Measurements from ENCODE around the gene SPTBN5.

SPTBN5 gene

GRCh38 chr15:41893422-41894250 is at the start of gene SPTBN5:
Gene SPTBN5, minus strand, starts transcription at chr15:41894053. Its CDS starts 556 bp downstream, at chr15:41893497.
- DNase-seq, result no peak

DNA sequence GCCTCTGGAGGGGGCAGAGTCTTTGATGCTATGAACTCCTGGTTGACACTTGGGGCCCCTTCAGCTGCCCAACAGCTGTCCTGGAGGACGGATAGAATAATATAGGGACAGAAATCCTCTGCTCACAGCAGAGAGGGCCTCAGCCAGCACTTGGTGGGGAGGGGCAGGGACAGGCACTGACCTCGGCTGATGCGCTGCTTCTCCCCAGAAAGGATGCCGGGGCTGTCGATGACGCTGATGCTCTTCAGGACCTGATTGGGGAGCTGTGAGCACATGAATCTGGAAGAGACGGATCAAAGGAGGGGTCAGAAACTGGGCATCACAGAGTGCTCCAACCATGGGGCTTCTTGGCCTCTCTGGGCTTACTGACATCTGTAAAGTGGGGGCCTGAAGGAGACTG is 49.0 kb upstream of the SPTBN5 start:
- no peak for DNase-seq

GRCh38 chr15:41941644-41942415 is 48.0 kb upstream of the SPTBN5 start:
- DNase-seq, result no peak

GRCh38 chr15:41940441-41940857 is 46.6 kb upstream of the SPTBN5 start:
- DNase-seq, result no peak

- no peak for DNase-seq
Observed at GRCh38 chr15:41939986-41940385, 46.1 kb upstream of the SPTBN5 start.

DNA sequence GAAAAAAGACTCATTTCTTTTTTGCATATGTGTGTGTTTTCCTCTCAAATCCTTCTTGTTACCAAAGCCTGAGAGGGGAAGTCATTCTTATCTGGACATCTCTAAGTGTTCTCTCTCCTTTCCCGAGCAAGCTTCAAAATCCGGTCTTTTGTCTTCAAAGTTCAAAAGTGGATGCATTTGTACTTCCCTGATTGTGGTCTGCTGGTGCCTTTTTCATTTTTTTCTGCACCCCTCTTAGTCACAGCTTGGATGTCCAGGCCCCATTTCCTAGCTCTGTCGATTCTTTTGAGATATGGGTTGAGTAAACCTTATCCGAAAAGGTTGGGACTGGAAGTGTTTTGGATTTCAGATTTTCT is 43.7 kb upstream of the SPTBN5 start:
- no peak for DNase-seq

DNA sequence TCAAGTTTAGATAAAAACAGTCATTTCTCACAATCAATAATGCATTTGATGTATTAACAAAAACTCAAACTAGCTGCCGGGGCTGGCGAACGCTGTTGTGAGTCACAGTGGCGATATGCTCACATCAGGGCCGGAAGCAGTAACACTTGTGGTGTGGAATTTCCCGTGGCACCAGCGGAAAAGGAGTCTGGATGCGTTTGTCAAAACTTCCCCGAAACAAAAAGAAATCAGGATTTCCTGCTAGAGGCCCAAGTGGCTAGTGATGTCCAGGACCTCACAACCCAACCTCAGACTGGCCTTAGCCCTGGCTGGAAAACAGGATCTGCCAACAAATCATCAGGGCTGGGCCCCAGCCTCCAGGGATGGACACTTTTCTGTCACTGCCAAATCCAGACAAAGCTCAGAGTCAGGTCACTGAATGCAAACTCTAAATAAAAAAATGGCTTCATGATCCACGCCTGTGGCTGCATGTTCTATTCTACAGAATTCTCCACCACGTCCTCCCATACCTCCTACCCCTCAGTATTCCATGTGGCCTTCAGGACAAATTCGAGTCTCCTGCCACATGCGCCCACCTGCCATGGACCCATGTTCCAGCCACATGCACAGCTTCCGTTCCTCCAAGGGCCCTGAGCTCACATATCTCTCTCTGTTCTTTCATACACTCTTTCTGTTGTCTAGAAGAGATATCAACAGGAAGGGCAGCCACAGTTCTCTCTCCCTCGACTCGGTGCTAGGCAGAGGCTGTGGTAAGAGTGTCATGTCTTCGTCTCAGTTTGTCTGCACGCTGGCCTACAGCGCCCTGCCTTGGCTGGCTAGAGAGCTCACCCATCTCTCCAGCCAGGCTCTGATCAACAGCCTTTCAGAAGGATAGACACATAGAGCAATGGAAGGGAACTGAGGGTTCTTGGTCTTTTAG is 43.1 kb upstream of the SPTBN5 start:
- DNase-seq, result no peak

GRCh38 chr15:41936155-41936554 is 42.3 kb upstream of the SPTBN5 start:
- DNase-seq, result no peak

- DNase-seq, result no peak
Observed at GRCh38 chr15:41935566-41936020, 41.7 kb upstream of the SPTBN5 start.

- no peak for DNase-seq
Observed at GRCh38 chr15:41934843-41935242, 41.0 kb upstream of the SPTBN5 start.

- DNase-seq, result no peak
Observed at GRCh38 chr15:41933771-41934170, 39.9 kb upstream of the SPTBN5 start.

GRCh38 chr15:41933326-41933725 is 39.5 kb upstream of the SPTBN5 start:
- no peak for DNase-seq

- DNase-seq, result no peak
Observed at GRCh38 chr15:41932511-41933289, 38.8 kb upstream of the SPTBN5 start.

DNA sequence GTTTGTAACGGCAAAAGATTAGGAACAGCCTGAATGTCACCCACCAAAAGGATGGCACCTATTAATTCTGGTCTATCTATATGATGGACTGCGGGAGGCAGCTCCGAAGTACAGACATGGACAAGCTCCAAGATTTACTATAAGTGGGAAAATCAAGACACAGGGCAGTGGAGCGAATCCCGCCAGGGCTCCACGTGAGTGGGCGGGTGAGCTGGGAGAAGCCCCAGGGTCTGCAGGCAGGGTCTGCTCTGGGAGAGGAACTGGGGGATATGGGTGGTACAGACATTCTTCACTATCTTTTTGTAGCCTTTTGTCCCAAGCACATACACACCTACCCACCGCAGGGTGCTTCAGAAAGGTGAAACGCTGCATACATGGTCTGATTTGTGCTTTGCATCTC is 38.2 kb upstream of the SPTBN5 start:
- DNase-seq, result no peak

DNA sequence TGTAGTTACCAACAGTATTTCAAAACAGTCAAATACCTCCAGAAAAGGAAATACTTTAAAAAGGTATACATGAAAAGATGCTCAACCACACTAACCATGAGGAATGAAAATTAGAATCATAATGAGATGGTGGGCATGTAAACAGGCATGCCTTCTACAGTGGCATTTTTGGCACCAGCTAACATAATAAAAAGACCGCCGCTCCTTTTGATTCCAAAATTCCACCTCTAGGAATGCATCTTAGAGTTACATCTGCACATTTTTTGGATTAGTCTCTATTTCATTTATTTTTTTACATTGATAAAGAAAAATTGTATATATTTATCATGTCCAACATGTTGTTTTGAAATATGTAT is 37.0 kb upstream of the SPTBN5 start:
- no peak for DNase-seq

DNA sequence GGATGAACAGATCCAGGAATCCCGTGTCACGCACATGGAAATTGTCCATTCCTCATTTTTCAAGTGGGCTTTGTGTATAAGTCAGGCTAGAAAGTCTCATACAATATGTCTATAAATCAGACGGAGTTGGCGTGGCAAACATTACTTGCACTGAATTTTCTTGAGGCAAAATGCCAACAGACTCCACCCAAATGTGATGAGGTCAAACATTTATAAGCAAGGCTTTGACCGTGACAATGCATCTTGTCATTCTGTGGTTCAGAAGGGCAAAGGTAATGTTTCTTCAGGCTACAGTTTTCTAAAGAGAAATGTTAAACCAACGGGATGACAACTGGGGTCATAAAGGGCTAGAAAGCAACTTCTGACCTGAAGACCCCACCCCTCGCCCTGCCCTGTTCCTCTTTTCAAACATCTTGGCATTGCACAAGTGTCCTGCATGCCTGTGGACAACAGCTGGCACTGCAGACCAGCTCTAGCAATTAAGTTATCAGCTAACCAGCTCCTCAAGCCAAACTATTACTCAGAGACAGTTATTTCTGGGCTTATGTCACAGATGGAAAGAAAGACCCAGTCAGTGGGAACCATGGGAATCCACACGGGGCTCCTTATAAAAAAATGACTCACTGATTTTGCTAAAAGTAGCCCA is 36.5 kb upstream of the SPTBN5 start:
- DNase-seq, result no peak

DNA sequence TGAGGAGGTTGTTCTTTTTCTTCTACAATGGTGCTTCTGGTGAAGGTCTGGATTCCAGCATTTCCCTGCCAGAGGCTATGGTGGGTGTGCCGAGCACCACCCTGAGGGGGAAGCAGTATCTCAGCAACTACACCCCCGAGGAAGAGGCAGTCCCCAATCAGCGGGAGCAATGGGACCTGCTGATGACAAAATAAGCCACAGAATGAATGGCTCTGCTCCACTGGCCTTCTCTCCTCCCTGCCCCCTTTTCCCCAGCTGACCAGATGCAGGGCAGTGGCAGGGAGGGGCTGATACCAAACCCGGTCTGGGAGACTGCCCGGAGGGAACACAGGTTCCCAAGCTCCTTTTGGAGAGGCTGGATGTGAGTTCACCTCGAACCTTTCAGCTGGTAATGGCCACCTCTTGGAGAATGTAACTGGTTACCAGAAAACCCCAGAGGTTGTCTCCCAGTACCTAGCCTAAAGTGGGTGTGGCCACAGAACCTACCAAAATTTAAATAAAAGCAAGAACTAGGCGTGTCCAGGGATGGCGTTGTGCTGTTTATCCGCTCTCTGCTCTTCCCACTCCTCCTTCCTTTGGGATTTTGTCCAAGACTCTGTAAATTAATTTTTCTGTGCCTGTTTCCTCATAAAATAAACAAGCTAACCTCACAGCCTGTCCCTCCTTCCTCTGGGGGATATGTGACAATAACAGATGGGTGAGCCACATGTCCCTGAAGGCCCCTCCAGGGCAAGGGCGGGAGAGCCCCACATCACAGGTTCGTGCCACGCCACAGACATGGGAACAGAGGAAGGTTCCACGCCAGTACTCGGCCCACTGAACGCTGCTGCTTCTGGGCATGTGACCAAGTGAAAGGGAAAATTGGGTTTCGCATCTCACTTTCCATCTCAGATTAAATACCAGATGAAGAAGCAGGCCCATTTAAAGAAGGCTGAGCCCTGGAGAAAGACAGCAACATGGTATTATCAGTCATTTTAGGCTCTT is 35.1 kb upstream of the SPTBN5 start:
- peak; percentile 36 for DNase-seq

DNA sequence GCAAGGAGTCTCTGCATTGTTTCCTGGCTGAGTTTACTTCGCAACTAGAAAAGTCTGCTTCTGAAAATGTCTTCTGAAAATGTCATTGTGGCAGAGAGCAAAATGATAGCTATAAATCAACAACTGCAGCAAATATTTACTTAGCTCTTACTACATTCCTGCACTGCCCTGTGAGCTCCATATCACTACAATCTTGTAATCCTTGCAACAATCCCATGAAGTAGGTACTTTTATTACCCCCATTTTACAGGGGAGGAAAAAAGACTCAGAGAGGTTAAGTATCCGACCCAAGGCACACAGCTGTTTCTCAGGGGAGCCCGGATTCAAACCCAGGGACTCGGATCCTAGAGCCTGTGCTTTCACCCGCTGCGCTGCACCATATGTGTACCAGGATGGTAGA is 34.2 kb upstream of the SPTBN5 start:
- DNase-seq, result no peak

- DNase-seq, result no peak
Observed at GRCh38 chr15:41927536-41927935, 33.7 kb upstream of the SPTBN5 start.

Data from NCI-H2171 (cell line).